HepG2 (cell line): ENCODE measurements around the gene VEGFA. TPM values are rescaled to one million over a fixed set of nuclear protein-coding genes. Genes with fewer than 3 reads are reported as not detected.
A peak's percentile ranks its signal among the peaks of the same experiment; 100 is the strongest.

Experiments used
- ATAC-seq: fragments of 200-7000 bp; cut with Tn5 transposase; 3 replicates; pipeline ENCODE4 v1.9.1; 2020; ENCODE audit warnings: mild to moderate bottlenecking, moderate library complexity
- BruUV-seq: library from RNA; stranded (reverse); fragments of 400-500 nt; replicated peaks from 2 replicates; lab custom pipeline; 2021; lab: Mats Ljungman, UMichigan
- CTCF ChIA-PET: fragments of 300-600 bp; formaldehyde crosslinking; extraction: SDS; loops from one replicate; lab custom pipeline; 2021; ENCODE audit warnings: low total read pairs, inconsistent platforms, low intra/inter-chr PET ratio; lab: Yijun Ruan, JAX
- POLR2A ChIA-PET: fragments of 350-600 bp; sonication (Branson Sonifier 250); formaldehyde crosslinking; loops from one replicate; lab custom pipeline; 2020; ENCODE audit warnings: antibody characterized with exemption, inconsistent platforms; lab: Yijun Ruan, JAX
- DNase-seq: peaks from one replicate; pipeline ENCODE4 v3.0.0-alpha.2; 2015; ENCODE audit warnings: low spot score
- FAIRE-seq: peaks from 3 replicates; lab custom pipeline; 2011; peaks lifted over from hg19 to GRCh38; lab: Jason Lieb, UNC
- H2AFZ ChIP-seq: one replicate; pipeline ENCODE4 v1.6.1; 2011; ENCODE audit warnings: low read length, inconsistent platforms
- H3K27ac ChIP-seq: fragments of 300-600 bp; 3 replicates; pipeline ENCODE4 v1.8.0; 2011; ENCODE audit warnings: mixed run types, mild to moderate bottlenecking, mixed read lengths, low read length, inconsistent platforms; ENCODE audit not compliant: insufficient read depth; ENCODE audit errors: extremely low read length
- H3K27me3 ChIP-seq, 2 experiments: fragments of 200-600 bp in 1 of 2; 2 replicates in 1 of 2; 3 replicates in 1 of 2; pipeline versions ENCODE4 v1.6.0 to v1.8.0; 2011; ENCODE audit warnings: low read length in 2 of 2, mild to moderate bottlenecking in 2 of 2, moderate library complexity in 2 of 2, inconsistent platforms in 1 of 2; ENCODE audit not compliant: insufficient read depth in 2 of 2, control insufficient read depth in 1 of 2
- H3K36me3 ChIP-seq, 2 experiments: fragments of 200-600 bp in 1 of 2; replicated peaks in 1 of 2; 2 replicates in 1 of 2; 3 replicates in 1 of 2; pipeline versions ENCODE4 v1.5.1 to v1.8.0; 2011; ENCODE audit warnings: low read length in 2 of 2, inconsistent platforms in 1 of 2; ENCODE audit not compliant: insufficient read depth in 2 of 2, control insufficient read depth in 1 of 2
- H3K4me1 ChIP-seq: 2 replicates; pipeline ENCODE4 v1.5.1; 2012; ENCODE audit warnings: low read length, inconsistent platforms; ENCODE audit not compliant: insufficient read depth
- H3K4me2 ChIP-seq: 2 replicates; pipeline ENCODE4 v1.6.0; 2011; ENCODE audit warnings: low read depth, low read length, inconsistent platforms
- H3K4me3 ChIP-seq, 3 experiments: fragments of 200-600 bp in 1 of 3; sonication (generic), shearing (Covaris generic) in 1 of 3; replicated peaks in 1 of 3; 2 replicates each; pipeline ENCODE4 v1.5.1; 2011 to 2016; ENCODE audit warnings: low read length in 3 of 3, inconsistent platforms in 2 of 3, low read depth in 2 of 3, mild to moderate bottlenecking in 2 of 3, control low read depth in 1 of 3, mixed read lengths in 1 of 3; ENCODE audit not compliant: insufficient read depth in 1 of 3
- H3K79me2 ChIP-seq: one replicate; pipeline ENCODE4 v1.6.1; 2011; ENCODE audit warnings: low read length, inconsistent platforms; ENCODE audit not compliant: insufficient read depth
- H3K9ac ChIP-seq: 2 replicates; pipeline ENCODE4 v1.6.0; 2011; ENCODE audit warnings: mild to moderate bottlenecking, low read depth, low read length, inconsistent platforms; ENCODE audit not compliant: insufficient read depth
- H3K9me3 ChIP-seq: 2 replicates; pipeline ENCODE4 v1.5.1; 2012; ENCODE audit warnings: mild to moderate bottlenecking, low read length
- H4K20me1 ChIP-seq: 2 replicates; pipeline ENCODE4 v1.6.0; 2011; ENCODE audit warnings: inconsistent platforms, mild to moderate bottlenecking, low read length, moderate library complexity; ENCODE audit not compliant: insufficient read depth
- KAT7 ChIP-seq: IDR thresholded peaks from 2 replicates; pipeline ENCODE4 v1.6.1; 2018; ENCODE audit warnings: borderline replicate concordance, missing compliant biosample characterization
- MED1 ChIP-seq: sonication (generic); formaldehyde crosslinking; IDR thresholded peaks from 2 replicates; pipeline ENCODE4 v1.4.0; 2020; ENCODE audit warnings: missing genetic modification reagents
- MED13 ChIP-seq: sonication (generic); formaldehyde crosslinking; IDR thresholded peaks from 2 replicates; pipeline ENCODE4 v1.5.0; 2020; ENCODE audit warnings: missing genetic modification reagents
- ZNF552 ChIP-seq: sonication (generic); formaldehyde crosslinking; IDR thresholded peaks from 2 replicates; pipeline ENCODE4 v1.9.0; 2022; ENCODE audit warnings: missing genetic modification reagents, mild to moderate bottlenecking, borderline replicate concordance
- ZSCAN12 ChIP-seq: sonication (generic); formaldehyde crosslinking; IDR thresholded peaks from 2 replicates; pipeline ENCODE4 v1.9.0; 2021; ENCODE audit warnings: mild to moderate bottlenecking, missing genetic modification reagents
- WGBS: methylation state at CpG from one replicate; pipeline ENCODE4 v1.1.6; 2017; ENCODE audit warnings: low lambda C conversion rate; 5-methylcytosine and 5-hydroxymethylcytosine counted together
- in situ Hi-C: cut with HindIII; loops from 2 replicates; pipeline ENCODE4 v1.10.0; 2017; ENCODE audit warnings: low pct_unique_long_range_greater_than_20kb; ENCODE audit not compliant: extremely low pct_ligation_motif_present
- intact Hi-C: fragments of 100-400 bp; cut with micrococcal nuclease; formaldehyde crosslinking; loops from one replicate; pipeline ENCODE4 v1.10.0; 2022; ENCODE audit not compliant: unreplicated experiment
- polyA plus RNA-seq, 8 experiments: library from polyadenylated mRNA; depleted of rRNA in 3 of 8; stranded (reverse) in 7 of 8; unstranded in 1 of 8; fragments of >200 nt; fragmentation: Illumina TruSeq in 4 of 8; extraction: Trizol in 4 of 8; gene quantifications; 2 replicates each; pipeline versions ENCODE4 v1.2.1 to v1.2.3, GENCODE V29; 2011 to 2016; ENCODE audit warnings: low read depth in 4 of 8, missing spikeins in 1 of 8, mixed read lengths in 1 of 8; ENCODE audit not compliant: insufficient read depth in 1 of 8
- total RNA-seq, 5 experiments: library from RNA; depleted of rRNA; stranded (reverse); fragments of >200 nt; fragmentation: Illumina TruSeq; extraction: Trizol; gene quantifications; 2 replicates each; pipeline ENCODE4 v1.2.3, GENCODE V29; 2016; ENCODE audit warnings: low read depth in 1 of 5
- TF ChIP-seq, protein P1 (sequence below): sonication (generic); formaldehyde crosslinking; IDR thresholded peaks from 2 replicates; pipeline ENCODE4 v1.5.0; 2020; ENCODE audit warnings: missing genetic modification reagents, mild to moderate bottlenecking, borderline replicate concordance
- TF ChIP-seq, protein P2 (sequence below): sonication (generic); formaldehyde crosslinking; IDR thresholded peaks from 2 replicates; pipeline ENCODE4 v1.5.1; 2020; ENCODE audit warnings: mild to moderate bottlenecking, missing genetic modification reagents, moderate library complexity

Gene VEGFA
- total and polyA plus RNA-seq, 2 of the 13 experiments (the other 11 are each of a cell fraction or from before 2014, with no cell fraction given): 68.1 to 629 TPM

DNA sequence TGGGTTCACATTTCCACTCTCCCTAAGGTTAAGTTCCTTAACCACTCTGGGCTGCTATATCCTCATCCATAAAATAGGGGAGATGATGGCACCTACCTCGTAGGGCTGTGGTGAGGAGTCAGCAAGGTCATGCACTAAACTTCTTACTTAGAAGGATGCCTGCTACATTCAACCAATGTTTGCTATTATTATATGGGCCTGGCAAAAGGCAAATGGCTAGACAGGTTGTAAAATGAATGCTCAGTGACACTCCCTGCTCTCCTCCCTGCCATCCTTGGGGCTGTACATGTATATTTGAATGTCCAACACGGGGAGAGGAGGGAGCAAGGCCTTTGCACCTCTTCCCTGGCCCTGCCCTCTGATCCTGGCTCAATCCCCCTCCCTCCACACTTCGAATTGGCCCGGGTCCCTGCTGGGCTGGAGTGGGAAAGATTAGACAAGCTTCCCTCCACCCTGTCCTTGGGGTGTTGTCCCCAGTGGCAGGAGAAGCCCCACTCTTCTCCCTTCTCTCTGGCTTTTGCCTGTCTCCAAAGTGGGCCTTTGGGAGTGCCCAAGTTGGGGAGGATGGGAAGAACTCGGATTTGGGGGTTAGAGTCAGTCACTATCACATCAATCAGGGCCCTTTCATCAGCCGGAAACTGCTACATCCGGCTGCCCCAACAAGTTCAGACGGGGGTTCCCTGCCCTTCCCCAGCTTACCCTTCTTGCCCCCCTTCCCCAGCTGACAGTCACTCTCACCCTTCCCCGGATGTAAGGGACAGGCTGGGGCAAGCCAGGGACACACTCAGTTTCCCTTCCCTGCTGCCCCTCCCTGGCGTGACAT is 36.3 kb upstream of the VEGFA start (continued):
- no peak for TF ChIP-seq MED1
- TF ChIP-seq, protein P1, sequence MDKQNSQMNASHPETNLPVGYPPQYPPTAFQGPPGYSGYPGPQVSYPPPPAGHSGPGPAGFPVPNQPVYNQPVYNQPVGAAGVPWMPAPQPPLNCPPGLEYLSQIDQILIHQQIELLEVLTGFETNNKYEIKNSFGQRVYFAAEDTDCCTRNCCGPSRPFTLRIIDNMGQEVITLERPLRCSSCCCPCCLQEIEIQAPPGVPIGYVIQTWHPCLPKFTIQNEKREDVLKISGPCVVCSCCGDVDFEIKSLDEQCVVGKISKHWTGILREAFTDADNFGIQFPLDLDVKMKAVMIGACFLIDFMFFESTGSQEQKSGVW: no peak
- no peak for TF ChIP-seq ZNF552 (CRISPR knock-in tag)
- no peak for TF ChIP-seq ZSCAN12 (CRISPR knock-in tag)
- TF ChIP-seq KAT7 (CRISPR knock-in tag): no peak

DNA sequence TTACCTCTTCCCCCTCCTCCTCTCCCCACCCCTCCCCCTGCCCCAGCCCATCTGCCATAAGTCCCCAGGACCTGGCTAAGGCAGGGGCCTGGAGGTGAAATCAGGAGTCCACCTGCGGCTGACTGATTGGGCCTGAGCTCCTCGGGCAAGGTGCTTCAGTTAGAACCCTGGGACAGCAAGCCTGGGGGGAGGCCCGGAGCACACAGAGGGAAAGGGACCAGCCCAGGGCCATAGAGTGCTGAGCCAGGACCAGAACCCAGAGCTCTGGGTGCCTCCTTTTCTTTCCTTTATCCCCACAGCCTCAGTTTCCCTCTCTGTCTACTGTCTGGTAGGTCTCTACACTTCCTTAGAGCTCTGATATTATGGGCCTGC is 35.7 kb upstream of the VEGFA start:
- CTCF ChIA-PET: no interaction called here
- FAIRE-seq (no peak), ATAC-seq (peak; percentile 13; the same call in 2 of the 3 replicates), DNase-seq (no peak)
- in situ Hi-C loops: no loop called here
- BruUV-seq: no TSS peak
- Histone ChIP-seq H3K4me1 (peaks cover 63% of the 10 kb centered on the region), H3K27ac (no peak overlapping the region), H3K9ac (no peak overlapping the region), H3K9me3 (no peaks in the 10 kb centered on the region), H3K36me3 (no peaks in the 10 kb centered on the region), H3K4me3 (peak overlapping the region in 1 of 3 experiments; percentile 32; a peak in 1 of 6 replicates), H3K79me2 (no peaks in the 10 kb centered on the region), H3K4me2 (peak overlapping the region; percentile 54), H4K20me1 (no peaks in the 10 kb centered on the region), H2AFZ (no peak overlapping the region), H3K27me3 (no peaks in the 10 kb centered on the region)
- TF ChIP-seq, protein P2, sequence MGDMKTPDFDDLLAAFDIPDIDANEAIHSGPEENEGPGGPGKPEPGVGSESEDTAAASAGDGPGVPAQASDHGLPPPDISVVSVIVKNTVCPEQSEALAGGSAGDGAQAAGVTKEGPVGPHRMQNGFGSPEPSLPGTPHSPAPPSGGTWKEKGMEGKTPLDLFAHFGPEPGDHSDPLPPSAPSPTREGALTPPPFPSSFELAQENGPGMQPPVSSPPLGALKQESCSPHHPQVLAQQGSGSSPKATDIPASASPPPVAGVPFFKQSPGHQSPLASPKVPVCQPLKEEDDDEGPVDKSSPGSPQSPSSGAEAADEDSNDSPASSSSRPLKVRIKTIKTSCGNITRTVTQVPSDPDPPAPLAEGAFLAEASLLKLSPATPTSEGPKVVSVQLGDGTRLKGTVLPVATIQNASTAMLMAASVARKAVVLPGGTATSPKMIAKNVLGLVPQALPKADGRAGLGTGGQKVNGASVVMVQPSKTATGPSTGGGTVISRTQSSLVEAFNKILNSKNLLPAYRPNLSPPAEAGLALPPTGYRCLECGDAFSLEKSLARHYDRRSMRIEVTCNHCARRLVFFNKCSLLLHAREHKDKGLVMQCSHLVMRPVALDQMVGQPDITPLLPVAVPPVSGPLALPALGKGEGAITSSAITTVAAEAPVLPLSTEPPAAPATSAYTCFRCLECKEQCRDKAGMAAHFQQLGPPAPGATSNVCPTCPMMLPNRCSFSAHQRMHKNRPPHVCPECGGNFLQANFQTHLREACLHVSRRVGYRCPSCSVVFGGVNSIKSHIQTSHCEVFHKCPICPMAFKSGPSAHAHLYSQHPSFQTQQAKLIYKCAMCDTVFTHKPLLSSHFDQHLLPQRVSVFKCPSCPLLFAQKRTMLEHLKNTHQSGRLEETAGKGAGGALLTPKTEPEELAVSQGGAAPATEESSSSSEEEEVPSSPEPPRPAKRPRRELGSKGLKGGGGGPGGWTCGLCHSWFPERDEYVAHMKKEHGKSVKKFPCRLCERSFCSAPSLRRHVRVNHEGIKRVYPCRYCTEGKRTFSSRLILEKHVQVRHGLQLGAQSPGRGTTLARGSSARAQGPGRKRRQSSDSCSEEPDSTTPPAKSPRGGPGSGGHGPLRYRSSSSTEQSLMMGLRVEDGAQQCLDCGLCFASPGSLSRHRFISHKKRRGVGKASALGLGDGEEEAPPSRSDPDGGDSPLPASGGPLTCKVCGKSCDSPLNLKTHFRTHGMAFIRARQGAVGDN (CRISPR knock-in tag): peak; percentile 35; the same call in 1 of the 2 replicates
- TF ChIP-seq MED13 (CRISPR knock-in tag): no peak
- POLR2A ChIA-PET: interaction anchor here (1.0 kb wide), 1 partner anchor 9 kb away, joined by 4 read pairs; no protein-coding TSS in a partner anchor
- intact Hi-C loops: no loop called here
- 20% methylated on average over 3 of the region's 3 CpGs for WGBS
